Astrocyte (in vitro differentiated cells and primary cell): ENCODE results near the gene KDM2B. TPM values are rescaled to one million over a fixed set of nuclear protein-coding genes. Genes with fewer than 3 reads are reported as not detected.
A peak's percentile ranks its signal among the peaks of the same experiment; 100 is the strongest.

Experiments used
- DNase-seq: peaks from one replicate; pipeline ENCODE4 v3.0.0-alpha.2; 2010; ENCODE audit warnings: low read depth
- FAIRE-seq: peaks from 2 replicates; lab custom pipeline; 2011; peaks lifted over from hg19 to GRCh38; lab: Jason Lieb, UNC
- H2AFZ ChIP-seq: 2 replicates; pipeline ENCODE4 v1.6.0; 2012; ENCODE audit warnings: low read depth, low read length, inconsistent platforms
- H3K27ac ChIP-seq: 2 replicates; pipeline ENCODE4 v1.5.1; 2011; ENCODE audit warnings: low read depth, low read length, inconsistent platforms
- H3K27me3 ChIP-seq: 2 replicates; pipeline ENCODE4 v1.6.0; 2011; ENCODE audit warnings: low read length, inconsistent platforms; ENCODE audit not compliant: insufficient read depth
- H3K36me3 ChIP-seq: 2 replicates; pipeline ENCODE4 v1.5.1; 2011; ENCODE audit warnings: low read length, inconsistent platforms; ENCODE audit not compliant: insufficient read depth
- H3K4me1 ChIP-seq: 2 replicates; pipeline ENCODE4 v1.5.1; 2011; ENCODE audit warnings: low read length, inconsistent platforms; ENCODE audit not compliant: insufficient read depth
- H3K4me2 ChIP-seq: 2 replicates; pipeline ENCODE4 v1.6.0; 2012; ENCODE audit warnings: low read length, inconsistent platforms
- H3K4me3 ChIP-seq: 2 replicates; pipeline ENCODE4 v1.5.1; 2011; ENCODE audit warnings: low read depth, mild to moderate bottlenecking, low read length, inconsistent platforms; ENCODE audit not compliant: insufficient read depth
- H3K79me2 ChIP-seq: 2 replicates; pipeline ENCODE4 v1.6.0; 2012; ENCODE audit warnings: mild to moderate bottlenecking, low read length, inconsistent platforms; ENCODE audit not compliant: insufficient read depth
- H3K9ac ChIP-seq: 2 replicates; pipeline ENCODE4 v1.6.0; 2012; ENCODE audit warnings: mild to moderate bottlenecking, low read length, inconsistent platforms
- H3K9me3 ChIP-seq: 2 replicates; pipeline ENCODE4 v1.5.1; 2012; ENCODE audit warnings: low read depth, mild to moderate bottlenecking, low read length, inconsistent platforms; ENCODE audit not compliant: insufficient read depth
- H4K20me1 ChIP-seq: 2 replicates; pipeline ENCODE4 v1.6.0; 2012; ENCODE audit warnings: low read length, inconsistent platforms; ENCODE audit not compliant: insufficient read depth
- H3K27ac Mint-ChIP-seq: one replicate; pipeline ENCODE4 v1.8.0; 2021; ENCODE audit warnings: mild to moderate bottlenecking, mixed read lengths; ENCODE audit not compliant: unreplicated experiment
- H3K27me3 Mint-ChIP-seq: one replicate; pipeline ENCODE4 v1.8.0; 2021; ENCODE audit warnings: low read depth, mixed read lengths; ENCODE audit not compliant: unreplicated experiment
- H3K36me3 Mint-ChIP-seq: one replicate; pipeline ENCODE4 v1.8.0; 2021; ENCODE audit warnings: low read depth, mixed read lengths; ENCODE audit not compliant: unreplicated experiment
- H3K4me1 Mint-ChIP-seq: one replicate; pipeline ENCODE4 v1.8.0; 2021; ENCODE audit warnings: low read depth, mixed read lengths; ENCODE audit not compliant: unreplicated experiment
- H3K4me3 Mint-ChIP-seq: one replicate; pipeline ENCODE4 v1.8.0; 2021; ENCODE audit warnings: mild to moderate bottlenecking, moderate library complexity, mixed read lengths; ENCODE audit not compliant: unreplicated experiment
- H3K9me3 Mint-ChIP-seq: one replicate; pipeline ENCODE4 v1.8.0; 2021; ENCODE audit warnings: mild to moderate bottlenecking, mixed read lengths; ENCODE audit not compliant: unreplicated experiment
- CTCF ChIP-seq: IDR thresholded peaks from 2 replicates; pipeline ENCODE4 v1.5.1; 2011; ENCODE audit warnings: low read depth, mild to moderate bottlenecking, inconsistent platforms, low read length, moderate library complexity; ENCODE audit not compliant: insufficient read depth
- EZH2 ChIP-seq: IDR thresholded peaks from 2 replicates; pipeline ENCODE4 v1.6.1; 2012; ENCODE audit warnings: mild to moderate bottlenecking, low read length, inconsistent platforms; ENCODE audit not compliant: insufficient read depth
- total RNA-seq: library from RNA; stranded (reverse); gene quantifications from 2 replicates; pipeline ENCODE4 v1.2.1, GENCODE V29; 2021

The KDM2B gene
- total RNA-seq, 1 donor from 2014 or later: 23.4 TPM

GRCh38 chr12:121578230-121579189 lies 2.3 kb downstream of the KDM2B start:
- no peak for FAIRE-seq
- H3K79me2 ChIP-seq: no peaks in the 10 kb centered on the region
- H3K27ac ChIP-seq: peak overlapping the region; percentile 96

GRCh38 chr12:121577443-121578180 lies 3.2 kb downstream of the KDM2B start:
- FAIRE-seq (no peak), DNase-seq (no peak)
- no peaks in the 10 kb centered on the region for H3K9me3 ChIP-seq
- peak overlapping the region; percentile 66 for H3K4me3 ChIP-seq
- Mint-ChIP-seq H3K4me3 (peak overlapping the region; percentile 83), H3K27ac (peak overlapping the region; percentile 98), H3K9me3 (no peaks in the 10 kb centered on the region), H3K36me3 (peaks cover 12% of the 10 kb centered on the region), H3K4me1 (peaks cover 42% of the 10 kb centered on the region), H3K27me3 (no peaks in the 10 kb centered on the region)
- H2AFZ ChIP-seq: peak overlapping the region; percentile 84
- H3K79me2 ChIP-seq: no peaks in the 10 kb centered on the region
- no peak for TF ChIP-seq CTCF
- no peak for TF ChIP-seq EZH2
- H3K27ac ChIP-seq: peak overlapping the region; percentile 96
- H3K27me3 ChIP-seq: no peaks in the 10 kb centered on the region
- H3K36me3 ChIP-seq: peaks cover 6% of the 10 kb centered on the region
- H3K4me2 ChIP-seq: peak overlapping the region; percentile 86
- H4K20me1 ChIP-seq: no peaks in the 10 kb centered on the region
- peak overlapping the region; percentile 85 for H3K9ac ChIP-seq
- peaks cover 50% of the 10 kb centered on the region for H3K4me1 ChIP-seq

More at GRCh38 chr12:121578230-121579189, 2.3 kb downstream of the KDM2B start:
- Histone ChIP-seq H4K20me1 (no peaks in the 10 kb centered on the region), H3K36me3 (peaks cover 6% of the 10 kb centered on the region), H3K4me1 (peaks cover 55% of the 10 kb centered on the region), H3K9ac (peak overlapping the region; percentile 85), H3K4me3 (peak overlapping the region; percentile 66), H3K9me3 (no peaks in the 10 kb centered on the region), H3K27me3 (no peaks in the 10 kb centered on the region), H2AFZ (peak overlapping the region; percentile 84), H3K4me2 (peak overlapping the region; percentile 86)
- peaks cover 44% of the 10 kb centered on the region for H3K4me1 Mint-ChIP-seq
- no peaks in the 10 kb centered on the region for H3K9me3 Mint-ChIP-seq
- H3K36me3 Mint-ChIP-seq: peaks cover 12% of the 10 kb centered on the region
- peak overlapping the region; percentile 68 for H3K4me3 Mint-ChIP-seq
- DNase-seq: no peak
- TF ChIP-seq EZH2: no peak
- TF ChIP-seq CTCF: no peak
- peak overlapping the region; percentile 98 for H3K27ac Mint-ChIP-seq
- no peaks in the 10 kb centered on the region for H3K27me3 Mint-ChIP-seq
